RWPE1 (cell line): ENCODE measurements around the gene SHISAL2A.
A peak's percentile ranks its signal among the peaks of the same experiment; 100 is the strongest.

Experiments used
- CTCF ChIA-PET: fragments of 350-600 bp; sonication (Branson Sonifier 250); formaldehyde crosslinking; extraction: SDS; loops from one replicate; lab custom pipeline; 2021; lab: Yijun Ruan, JAX
- POLR2A ChIA-PET: fragments of 400-600 bp; formaldehyde crosslinking; extraction: SDS; loops from one replicate; lab custom pipeline; 2020; ENCODE audit warnings: antibody characterized with exemption; ENCODE audit not compliant: low non-redundant PET; lab: Yijun Ruan, JAX
- DNase-seq: peaks from one replicate; pipeline ENCODE4 v3.0.0; 2012; ENCODE audit warnings: low spot score
- H3K27ac ChIP-seq: fragments of 450-650 bp; 2 replicates; pipeline ENCODE4 v1.5.1; 2017
- TF ChIP-seq, protein P1 (sequence below): fragments of 450-650 bp; conservative IDR thresholded peaks from 2 replicates; pipeline ENCODE4 v1.5.1; 2017; ENCODE audit warnings: low read depth, mild to moderate bottlenecking

The SHISAL2A gene

DNA sequence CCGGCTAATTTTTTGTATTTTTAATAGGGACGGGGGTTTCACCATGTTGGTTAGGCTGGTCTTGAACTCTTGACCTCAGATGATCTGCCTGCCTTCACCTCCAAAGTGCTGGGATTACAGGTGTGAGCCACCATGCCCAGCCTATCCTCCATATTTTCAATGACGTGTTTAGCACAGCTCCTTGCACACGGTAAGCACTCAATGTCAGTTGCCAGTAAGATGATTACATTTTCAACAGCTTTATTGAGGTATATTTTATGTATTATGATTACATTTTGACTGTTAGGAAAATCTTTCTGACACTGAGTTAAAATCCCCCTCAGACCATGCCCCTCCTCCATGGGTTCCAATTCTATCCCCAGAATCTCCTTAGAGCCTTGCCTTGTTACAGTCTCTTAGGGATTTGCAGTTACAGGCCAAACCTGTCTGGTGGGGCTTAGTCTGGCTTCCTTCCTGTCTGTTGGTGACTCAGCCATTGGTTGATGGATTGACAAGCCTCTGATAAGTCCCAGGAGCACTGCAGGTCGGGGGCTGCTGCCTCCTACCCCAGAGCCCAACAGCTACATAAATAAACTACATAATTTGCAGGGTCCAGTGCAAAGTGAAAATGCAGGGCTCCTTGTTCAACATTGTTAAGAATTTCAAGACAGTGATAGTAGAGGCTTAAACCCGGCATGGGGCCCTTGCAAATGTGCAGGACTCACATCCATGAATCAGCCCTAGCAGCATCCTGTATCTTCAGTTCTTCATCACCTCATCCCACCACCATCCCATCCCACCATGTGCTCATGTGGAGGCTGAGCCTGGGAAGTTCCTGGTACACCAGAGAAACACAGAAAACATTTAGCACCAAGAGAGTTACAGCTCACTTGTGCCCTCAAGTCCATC lies 41.8 kb downstream of the SHISAL2A start:
- TF ChIP-seq, protein P1, sequence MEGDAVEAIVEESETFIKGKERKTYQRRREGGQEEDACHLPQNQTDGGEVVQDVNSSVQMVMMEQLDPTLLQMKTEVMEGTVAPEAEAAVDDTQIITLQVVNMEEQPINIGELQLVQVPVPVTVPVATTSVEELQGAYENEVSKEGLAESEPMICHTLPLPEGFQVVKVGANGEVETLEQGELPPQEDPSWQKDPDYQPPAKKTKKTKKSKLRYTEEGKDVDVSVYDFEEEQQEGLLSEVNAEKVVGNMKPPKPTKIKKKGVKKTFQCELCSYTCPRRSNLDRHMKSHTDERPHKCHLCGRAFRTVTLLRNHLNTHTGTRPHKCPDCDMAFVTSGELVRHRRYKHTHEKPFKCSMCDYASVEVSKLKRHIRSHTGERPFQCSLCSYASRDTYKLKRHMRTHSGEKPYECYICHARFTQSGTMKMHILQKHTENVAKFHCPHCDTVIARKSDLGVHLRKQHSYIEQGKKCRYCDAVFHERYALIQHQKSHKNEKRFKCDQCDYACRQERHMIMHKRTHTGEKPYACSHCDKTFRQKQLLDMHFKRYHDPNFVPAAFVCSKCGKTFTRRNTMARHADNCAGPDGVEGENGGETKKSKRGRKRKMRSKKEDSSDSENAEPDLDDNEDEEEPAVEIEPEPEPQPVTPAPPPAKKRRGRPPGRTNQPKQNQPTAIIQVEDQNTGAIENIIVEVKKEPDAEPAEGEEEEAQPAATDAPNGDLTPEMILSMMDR: no peak
- DNase-seq: peak; percentile 64
- ChIA-PET POLR2A (interaction anchor here (0.6 kb wide), 1 partner anchor 58 kb away, joined by 6 read pairs; no protein-coding TSS in a partner anchor), CTCF (interaction anchor here (0.6 kb wide), 1 partner anchor 16 kb away, joined by 4 read pairs; no protein-coding TSS in a partner anchor)
- H3K27ac ChIP-seq: peak overlapping the region; percentile 54; the same call in 1 of the 2 replicates

DNA sequence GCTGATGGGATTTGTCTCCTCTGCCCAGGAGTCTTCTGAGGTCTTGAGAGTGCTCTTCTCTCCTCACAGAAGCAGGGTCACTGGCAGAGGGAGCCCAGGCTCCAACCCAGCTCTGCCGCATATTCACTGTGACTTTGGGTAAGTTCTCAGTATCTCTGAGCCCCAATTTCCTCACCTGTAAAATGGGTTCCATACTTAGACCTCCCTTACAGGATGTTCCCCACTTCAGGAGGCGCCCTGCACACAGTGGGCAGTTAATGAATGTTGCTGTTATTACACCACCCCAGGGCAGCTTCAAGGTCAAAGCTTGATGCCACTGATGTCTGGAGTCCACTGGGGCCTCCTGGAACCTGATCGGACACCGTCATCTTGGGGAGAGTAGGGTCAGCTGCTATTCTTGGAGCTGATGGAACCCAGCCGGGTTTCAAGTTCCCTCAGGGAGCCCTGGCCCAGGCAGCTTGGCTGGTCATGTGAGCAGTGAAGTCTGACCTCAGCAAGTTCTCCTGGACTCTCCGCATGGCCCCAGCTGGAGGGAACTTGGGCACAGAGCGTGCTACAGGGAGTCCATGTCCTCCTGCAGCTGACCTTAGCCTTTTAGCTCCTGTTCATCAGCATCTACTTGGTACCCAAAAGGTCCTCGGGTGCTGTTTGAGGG lies 43.4 kb downstream of the SHISAL2A start:
- CTCF ChIA-PET: no interaction called here
- POLR2A ChIA-PET: no interaction called here
- no peak overlapping the region for H3K27ac ChIP-seq
- DNase-seq: no peak
- TF ChIP-seq, protein P1: no peak

DNA sequence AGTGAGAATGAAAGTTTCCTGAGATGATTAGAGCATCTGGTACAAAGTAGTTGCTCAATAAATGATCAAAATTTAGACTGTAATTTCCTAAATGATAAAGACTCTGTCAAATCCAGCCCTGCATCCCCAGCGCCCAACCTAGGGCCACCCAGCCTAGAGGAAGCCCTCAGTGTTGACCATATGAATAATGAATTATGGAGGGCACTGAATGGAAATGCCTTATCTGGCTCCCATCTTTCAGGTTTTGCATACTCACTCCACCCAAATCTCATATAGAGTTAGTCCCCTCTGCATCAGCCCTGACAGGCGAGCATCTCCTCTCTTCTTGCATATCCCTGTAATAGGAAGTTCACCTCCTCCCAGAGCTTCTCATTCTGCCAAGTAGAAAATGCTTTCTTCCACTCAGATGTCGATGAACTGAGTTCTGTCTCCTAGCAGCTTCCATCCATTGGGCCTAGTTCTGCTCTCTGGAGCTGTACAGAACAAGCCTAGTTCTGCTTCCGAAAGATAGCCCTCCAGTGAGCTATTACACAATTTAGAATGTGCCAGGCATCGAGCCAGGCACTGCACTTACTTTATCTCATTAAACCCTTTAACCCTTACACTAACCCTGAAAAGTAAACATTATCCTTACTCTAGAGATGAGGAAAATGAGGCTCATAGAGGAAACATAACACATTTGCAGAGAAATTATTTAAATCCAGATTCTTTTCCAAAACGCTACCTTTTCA lies 44.3 kb downstream of the SHISAL2A start:
- POLR2A ChIA-PET: no interaction called here
- no peak overlapping the region for H3K27ac ChIP-seq
- TF ChIP-seq, protein P1: no peak
- CTCF ChIA-PET: no interaction called here
- no peak for DNase-seq

DNA sequence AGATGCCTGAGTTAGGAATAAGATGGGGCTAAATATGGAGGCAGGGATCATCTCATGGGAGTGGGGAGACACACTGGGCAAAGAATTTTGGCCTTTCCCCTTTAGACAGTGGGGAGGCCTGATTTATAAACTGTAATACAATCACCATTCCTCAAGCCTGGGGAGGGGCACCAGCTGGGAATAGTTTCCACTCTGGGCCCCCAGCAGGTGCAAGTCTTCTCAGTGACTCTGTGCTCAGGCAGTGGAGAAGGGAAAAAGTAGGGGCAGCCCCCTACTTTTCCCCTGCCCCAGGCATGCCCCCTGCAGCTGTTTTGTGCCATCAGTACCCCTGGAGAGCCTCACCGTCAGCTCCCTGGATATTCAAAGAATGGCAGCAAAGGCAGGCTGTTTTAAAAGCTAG lies 46.1 kb downstream of the SHISAL2A start:
- ChIA-PET POLR2A (no interaction called here), CTCF (interaction anchor here (0.6 kb wide), 1 partner anchor 326 kb away, joined by 3 read pairs; no protein-coding TSS in a partner anchor)
- no peak for DNase-seq
- TF ChIP-seq, protein P1: no peak
- H3K27ac ChIP-seq: no peak overlapping the region

DNA sequence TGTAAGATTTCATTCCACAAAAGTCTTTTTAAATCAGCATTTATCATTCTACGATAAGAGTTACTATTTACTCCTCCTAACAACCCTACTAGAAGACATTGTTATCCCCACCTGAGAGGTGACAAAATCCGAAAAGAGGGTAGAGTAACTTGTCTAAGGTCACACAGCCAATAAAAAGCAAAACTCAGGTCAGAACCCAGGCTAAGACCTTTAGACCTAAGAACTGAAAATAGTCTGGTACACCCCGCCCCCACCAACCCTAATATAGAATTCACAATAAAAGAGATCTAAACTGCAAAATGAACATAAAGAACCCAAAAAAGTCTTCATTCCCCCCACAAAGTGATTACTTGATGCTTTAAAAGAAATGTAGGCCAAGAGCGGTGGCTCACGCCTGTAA lies 46.5 kb downstream of the SHISAL2A start:
- DNase-seq: no peak
- no peak overlapping the region for H3K27ac ChIP-seq
- TF ChIP-seq, protein P1: no peak
- ChIA-PET CTCF (no interaction called here), POLR2A (interaction anchor here (0.6 kb wide), 1 partner anchor 128 kb away, joined by 3 read pairs; no protein-coding TSS in a partner anchor)

DNA sequence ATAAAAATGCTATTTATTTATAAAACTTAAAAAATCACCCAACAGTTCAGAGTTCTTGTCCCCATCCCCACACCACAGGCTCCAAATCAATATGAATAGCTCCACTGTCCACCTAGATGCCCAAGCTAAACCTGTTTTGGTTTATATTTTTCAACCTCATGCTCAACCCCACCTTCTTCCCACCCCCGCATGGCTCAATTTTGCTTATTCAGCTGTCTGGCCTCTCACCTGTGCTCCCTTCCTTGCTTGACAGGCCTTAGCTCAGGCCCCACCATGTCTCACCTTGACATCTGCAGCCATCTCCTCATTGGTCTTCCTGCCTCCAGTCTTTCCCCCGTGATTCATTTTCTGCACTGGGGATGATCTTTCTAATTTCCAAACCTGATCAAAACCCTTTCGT lies 47.4 kb downstream of the SHISAL2A start:
- no peak for DNase-seq
- POLR2A ChIA-PET: no interaction called here
- CTCF ChIA-PET: interaction anchor here (0.5 kb wide), 1 partner anchor 254 kb away, joined by 5 read pairs; no protein-coding TSS in a partner anchor
- TF ChIP-seq, protein P1: no peak
- H3K27ac ChIP-seq: no peak overlapping the region
